ENCODE results near the gene AK3.

AK3 gene

GRCh38 chr9:4706021-4706420 is 35.0 kb downstream of the AK3 start:
- H3K27ac ChIP-seq: no peak overlapping the region
- TF ChIP-seq ZFX (IDR thresholded peaks at IDR 0.05; ENCODE audit: borderline replicate concordance) (no peak), CTCF (IDR thresholded peaks at IDR 0.05) (no peak)

GRCh38 chr9:4704129-4704528 is 36.9 kb downstream of the AK3 start:
- TF ChIP-seq CTCF (IDR thresholded peaks at IDR 0.05) (no peak), ZFX (IDR thresholded peaks at IDR 0.05; ENCODE audit: borderline replicate concordance) (no peak)
- no peak overlapping the region for H3K27ac ChIP-seq

GRCh38 chr9:4701526-4701925 is 39.5 kb downstream of the AK3 start:
- TF ChIP-seq CTCF (IDR thresholded peaks at IDR 0.05) (no peak), ZFX (IDR thresholded peaks at IDR 0.05; ENCODE audit: borderline replicate concordance) (no peak)
- no peak overlapping the region for H3K27ac ChIP-seq

GRCh38 chr9:4700932-4701331 is 40.1 kb downstream of the AK3 start:
- TF ChIP-seq CTCF (IDR thresholded peaks at IDR 0.05) (no peak), ZFX (IDR thresholded peaks at IDR 0.05; ENCODE audit: borderline replicate concordance) (no peak)
- no peak overlapping the region for H3K27ac ChIP-seq

GRCh38 chr9:4700091-4700490 is 40.9 kb downstream of the AK3 start:
- H3K27ac ChIP-seq: no peak overlapping the region
- TF ChIP-seq CTCF (IDR thresholded peaks at IDR 0.05) (no peak), ZFX (IDR thresholded peaks at IDR 0.05; ENCODE audit: borderline replicate concordance) (no peak)

- TF ChIP-seq CTCF (IDR thresholded peaks at IDR 0.05): no peak
- TF ChIP-seq ZFX (IDR thresholded peaks at IDR 0.05; ENCODE audit: borderline replicate concordance): no peak
Observed at GRCh38 chr9:4691795-4692194, 49.2 kb downstream of the AK3 start.

GRCh38 chr9:4690144-4690543 is 50.9 kb downstream of the AK3 start:
- H3K27ac ChIP-seq: no peak overlapping the region
- TF ChIP-seq ZFX (IDR thresholded peaks at IDR 0.05; ENCODE audit: borderline replicate concordance): no peak
- no peak for TF ChIP-seq CTCF (IDR thresholded peaks at IDR 0.05)

More at GRCh38 chr9:4691795-4692194, 49.2 kb downstream of the AK3 start:
- no peak overlapping the region for H3K27ac ChIP-seq

All from 22Rv1 (cell line).